Fibroblast of lung (primary cell): ENCODE data around the gene RNF123. TPM values are rescaled to one million over a fixed set of nuclear protein-coding genes. Genes with fewer than 3 reads are reported as not detected.

Experiments used
- DNase-seq, 2 donors: peaks; one replicate each; pipeline versions ENCODE4 v3.0.0 to v3.0.0-alpha.2; 2010; ENCODE audit warnings: low read depth in 2 of 2
- H2AFZ ChIP-seq: 2 replicates; pipeline ENCODE4 v1.5.1; 2012; ENCODE audit warnings: low read length, control low read depth, inconsistent platforms
- H3K27ac ChIP-seq: 2 replicates; pipeline ENCODE4 v1.5.1; 2011; ENCODE audit warnings: low read length, control low read depth; ENCODE audit not compliant: insufficient read depth
- H3K27me3 ChIP-seq: 2 replicates; pipeline ENCODE4 v1.5.1; 2011; ENCODE audit warnings: mild to moderate bottlenecking, low read length; ENCODE audit not compliant: control insufficient read depth, insufficient read depth
- H3K36me3 ChIP-seq: 2 replicates; pipeline ENCODE4 v1.5.1; 2011; ENCODE audit warnings: low read length; ENCODE audit not compliant: control insufficient read depth, insufficient read depth
- H3K4me1 ChIP-seq: 2 replicates; pipeline ENCODE4 v1.5.1; 2011; ENCODE audit warnings: low read length; ENCODE audit not compliant: control insufficient read depth, insufficient read depth; ENCODE audit errors: extremely low read depth
- H3K4me2 ChIP-seq: 2 replicates; pipeline ENCODE4 v1.5.1; 2011; ENCODE audit warnings: low read length, control low read depth; ENCODE audit not compliant: insufficient read depth; ENCODE audit errors: extremely low read depth
- H3K4me3 ChIP-seq, 4 experiments: fragments of 200-600 bp in 1 of 4; sonication (generic) in 1 of 4; replicated peaks in 1 of 4; 2 replicates each; pipeline ENCODE4 v1.5.1; 2011 to 2016; ENCODE audit warnings: low read length in 4 of 4, low read depth in 3 of 4, mild to moderate bottlenecking in 3 of 4, control low read depth in 2 of 4, inconsistent platforms in 1 of 4, mixed read lengths in 1 of 4; ENCODE audit not compliant: insufficient read depth in 1 of 4; ENCODE audit errors: control extremely low read depth in 1 of 4
- H3K79me2 ChIP-seq: 2 replicates; pipeline ENCODE4 v1.5.1; 2012; ENCODE audit warnings: mild to moderate bottlenecking, low read length, inconsistent platforms; ENCODE audit not compliant: control insufficient read depth, insufficient read depth
- H3K9ac ChIP-seq: 2 replicates; pipeline ENCODE4 v1.5.1; 2011; ENCODE audit warnings: mild to moderate bottlenecking, low read length, control low read depth; ENCODE audit not compliant: insufficient read depth
- H3K9me3 ChIP-seq: 2 replicates; pipeline ENCODE4 v1.5.1; 2012; ENCODE audit warnings: low read depth, low read length; ENCODE audit not compliant: control insufficient read depth, insufficient read depth
- H4K20me1 ChIP-seq: 2 replicates; pipeline ENCODE4 v1.5.1; 2011; ENCODE audit warnings: low read length; ENCODE audit not compliant: control insufficient read depth, insufficient read depth; ENCODE audit errors: extremely low read depth
- EZH2 ChIP-seq: IDR thresholded peaks from 2 replicates; pipeline ENCODE4 v1.5.1; 2012; ENCODE audit warnings: low read length, control low read depth, mild to moderate bottlenecking; ENCODE audit errors: missing control alignments
- polyA plus RNA-seq, 2 donors: library from polyadenylated mRNA; depleted of rRNA in 1 of 2; stranded (reverse) in 1 of 2; unstranded in 1 of 2; fragments of >200 nt; gene quantifications; 2 replicates each; pipeline ENCODE4 v1.2.1, GENCODE V29; 2011 to 2012; ENCODE audit warnings: missing spikeins in 1 of 2
- total RNA-seq: library from RNA; depleted of rRNA; stranded (reverse); fragments of >200 nt; gene quantifications from 2 replicates; pipeline ENCODE4 v1.2.1, GENCODE V29; 2014
- TF ChIP-seq, protein P1 (sequence below), 2 donors: IDR thresholded peaks in 1 of 2; conservative IDR thresholded peaks in 1 of 2; 1 replicate in 1 of 2; 2 replicates in 1 of 2; pipeline ENCODE4 v1.5.1; 2011 to 2012; ENCODE audit warnings: low read length in 2 of 2, control low read depth in 1 of 2, inconsistent platforms in 1 of 2, low read depth in 1 of 2, mild to moderate bottlenecking in 1 of 2

Gene RNF123
- total and polyA plus RNA-seq, 2 donors (not counting 1 experiment from before 2014, with no cell fraction given): 16.5 to 27.1 TPM

DNA sequence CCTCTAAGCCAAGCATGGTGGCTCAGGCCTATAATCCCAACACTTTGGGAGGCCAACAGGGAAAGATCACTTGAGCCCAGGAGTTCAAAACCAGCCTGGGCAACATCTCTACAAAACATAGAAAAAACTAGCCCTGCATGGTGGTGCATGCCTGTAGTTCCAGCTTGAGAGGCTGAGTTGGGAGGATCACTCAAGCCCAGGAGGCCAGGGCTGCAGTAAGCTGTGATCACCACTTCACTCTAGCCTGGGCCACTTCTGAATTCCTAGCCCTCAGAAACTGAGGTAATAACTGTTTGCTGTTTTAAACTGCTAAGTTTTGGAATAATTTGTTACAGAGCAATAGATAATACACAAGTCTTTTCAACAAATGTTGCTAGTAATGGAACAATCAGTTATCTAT, 80.6 kb downstream of the RNF123 start:
- Histone ChIP-seq H3K27me3 (no peaks in the 10 kb centered on the region), H3K36me3 (no peaks in the 10 kb centered on the region), H2AFZ (no peak overlapping the region), H3K9me3 (no peaks in the 10 kb centered on the region), H3K79me2 (peaks cover 70% of the 10 kb centered on the region), H3K4me3 (no peak overlapping the region), H3K4me1 (peaks cover 2% of the 10 kb centered on the region), H3K9ac (no peak overlapping the region), H3K4me2 (no peak overlapping the region), H4K20me1 (peaks cover 3% of the 10 kb centered on the region), H3K27ac (no peak overlapping the region)
- no peak for DNase-seq
- TF ChIP-seq EZH2: no peak
- TF ChIP-seq, protein P1, sequence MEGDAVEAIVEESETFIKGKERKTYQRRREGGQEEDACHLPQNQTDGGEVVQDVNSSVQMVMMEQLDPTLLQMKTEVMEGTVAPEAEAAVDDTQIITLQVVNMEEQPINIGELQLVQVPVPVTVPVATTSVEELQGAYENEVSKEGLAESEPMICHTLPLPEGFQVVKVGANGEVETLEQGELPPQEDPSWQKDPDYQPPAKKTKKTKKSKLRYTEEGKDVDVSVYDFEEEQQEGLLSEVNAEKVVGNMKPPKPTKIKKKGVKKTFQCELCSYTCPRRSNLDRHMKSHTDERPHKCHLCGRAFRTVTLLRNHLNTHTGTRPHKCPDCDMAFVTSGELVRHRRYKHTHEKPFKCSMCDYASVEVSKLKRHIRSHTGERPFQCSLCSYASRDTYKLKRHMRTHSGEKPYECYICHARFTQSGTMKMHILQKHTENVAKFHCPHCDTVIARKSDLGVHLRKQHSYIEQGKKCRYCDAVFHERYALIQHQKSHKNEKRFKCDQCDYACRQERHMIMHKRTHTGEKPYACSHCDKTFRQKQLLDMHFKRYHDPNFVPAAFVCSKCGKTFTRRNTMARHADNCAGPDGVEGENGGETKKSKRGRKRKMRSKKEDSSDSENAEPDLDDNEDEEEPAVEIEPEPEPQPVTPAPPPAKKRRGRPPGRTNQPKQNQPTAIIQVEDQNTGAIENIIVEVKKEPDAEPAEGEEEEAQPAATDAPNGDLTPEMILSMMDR (conservative IDR thresholded peaks at IDR 0.05 in 1 of 2, IDR thresholded peaks at IDR 0.05 in 1 of 2; ENCODE audit: low read depth in 1 of 2, low read length in 2 of 2): no peak

Other genes starting within 250 kb of the RNF123 start
- gene DAG1, start 219.3 kb upstream of the RNF123 start, total RNA-seq: 19.8 and 48.7 TPM in 2 replicates
- 48.7 and 49.8 TPM in 2 replicates for gene DAG1, start 219.3 kb upstream of the RNF123 start, polyA plus RNA-seq
- under 0.01 TPM in 2 replicates for gene BSN, start 135.1 kb upstream of the RNF123 start, total RNA-seq
- gene BSN, start 135.1 kb upstream of the RNF123 start, polyA plus RNA-seq: 0.01 TPM in 2 replicates
- gene APEH, start 15.2 kb upstream of the RNF123 start, total RNA-seq: 110 and 137 TPM in 2 replicates
- 52.6 and 75.7 TPM in 2 replicates for gene APEH, start 15.2 kb upstream of the RNF123 start, polyA plus RNA-seq
- 5.1 and 6.6 TPM in 2 replicates for gene MST1, start 83 bp upstream of the RNF123 start, total RNA-seq
- gene MST1, start 83 bp upstream of the RNF123 start, polyA plus RNA-seq: 3.5 and 4.0 TPM in 2 replicates
- gene AMIGO3, start 30.1 kb downstream of the RNF123 start, total RNA-seq: under 0.01 and 0.33 TPM in 2 replicates
- 0.17 TPM in 1 of 2 replicates, not detected in the other for gene AMIGO3, start 30.1 kb downstream of the RNF123 start, polyA plus RNA-seq
- 13.6 and 14.4 TPM in 2 replicates for gene GMPPB, start 34.4 kb downstream of the RNF123 start, total RNA-seq
- 13.7 and 18.3 TPM in 2 replicates for gene GMPPB, start 34.4 kb downstream of the RNF123 start, polyA plus RNA-seq
- 28.8 and 30.2 TPM in 2 replicates for gene IP6K1, start 97.0 kb downstream of the RNF123 start, total RNA-seq
- 38.8 and 45.4 TPM in 2 replicates for gene IP6K1, start 97.0 kb downstream of the RNF123 start, polyA plus RNA-seq
- under 0.01 TPM in 1 of 2 replicates, not detected in the other for gene CDHR4, start 110.3 kb downstream of the RNF123 start, total RNA-seq
- gene CDHR4, start 110.3 kb downstream of the RNF123 start, polyA plus RNA-seq: not detected in 2 replicates
- gene INKA1, start 113.7 kb downstream of the RNF123 start, total RNA-seq: 3.3 and 7.3 TPM in 2 replicates
- gene INKA1, start 113.7 kb downstream of the RNF123 start, polyA plus RNA-seq: 2.9 and 6.5 TPM in 2 replicates
- 50.1 and 57.1 TPM in 2 replicates for gene UBA7, start 124.4 kb downstream of the RNF123 start, total RNA-seq
- 22.8 and 33.7 TPM in 2 replicates for gene UBA7, start 124.4 kb downstream of the RNF123 start, polyA plus RNA-seq
- gene TRAIP, start 167.0 kb downstream of the RNF123 start, total RNA-seq: 0.77 and 2.0 TPM in 2 replicates
- 2.5 and 7.0 TPM in 2 replicates for gene TRAIP, start 167.0 kb downstream of the RNF123 start, polyA plus RNA-seq
- gene CAMKV, start 180.3 kb downstream of the RNF123 start, total RNA-seq: not detected in 2 replicates
- gene CAMKV, start 180.3 kb downstream of the RNF123 start, polyA plus RNA-seq: 0.06 TPM in 1 of 2 replicates, not detected in the other
- gene MST1R, start 214.3 kb downstream of the RNF123 start, total RNA-seq: 1.5 and 3.0 TPM in 2 replicates
- gene MST1R, start 214.3 kb downstream of the RNF123 start, polyA plus RNA-seq: 0.52 and 1.2 TPM in 2 replicates
- 11.8 and 12.2 TPM in 2 replicates for gene MON1A, start 240.3 kb downstream of the RNF123 start, total RNA-seq
- 6.7 and 9.3 TPM in 2 replicates for gene MON1A, start 240.3 kb downstream of the RNF123 start, polyA plus RNA-seq